ENCODE results near the gene B4GALT6. TPM values are rescaled to one million over a fixed set of nuclear protein-coding genes. Genes with fewer than 3 reads are reported as not detected.

B4GALT6 gene
- polyA plus RNA-seq, 1 donor (not counting 4 experiments of a cell fraction or from before 2014, with no cell fraction given): 7.1 TPM

DNA sequence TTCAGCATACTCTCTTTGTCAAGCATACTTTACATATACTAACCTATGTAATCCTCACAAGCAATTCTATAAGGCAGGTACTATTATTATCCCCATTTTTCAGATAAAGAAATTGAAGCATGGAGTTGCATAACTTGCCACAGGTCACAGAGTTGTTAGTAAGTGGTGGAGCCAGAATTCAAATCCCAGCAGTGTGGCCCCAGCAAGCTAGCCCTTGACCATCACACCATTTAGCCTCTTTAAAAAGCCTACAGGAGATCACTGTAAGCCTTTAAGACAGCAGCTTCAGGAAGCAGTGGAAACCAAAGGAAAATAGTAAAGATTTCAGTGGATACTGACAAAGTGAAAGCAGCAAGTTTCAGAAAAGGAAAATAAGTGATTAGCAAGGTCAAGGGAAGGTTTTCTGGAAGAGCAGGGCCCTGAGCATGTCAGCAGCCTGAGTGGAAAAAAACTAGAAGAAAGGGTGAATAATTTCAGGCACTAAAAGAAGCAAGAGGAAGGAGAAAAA lies 11.7 kb downstream of the B4GALT6 start:
- H3K27ac ChIP-seq (ENCODE audit: control insufficient read depth, insufficient read depth, low read length): no peak overlapping the region
- no peaks in the 10 kb centered on the region for H3K36me3 ChIP-seq (ENCODE audit: control insufficient read depth in 2 of 2, extremely low read depth in 1 of 2, insufficient read depth in 2 of 2, low read length in 2 of 2)
- no peak for FAIRE-seq
- no peaks in the 10 kb centered on the region for H3K9me1 ChIP-seq (ENCODE audit: control insufficient read depth, extremely low read depth, insufficient read depth, low read length)
- no peak overlapping the region for H3K9ac ChIP-seq (ENCODE audit: control insufficient read depth, extremely low read depth, insufficient read depth, low read length)
- TF ChIP-seq EZH2 (IDR thresholded peaks at IDR 0.05; ENCODE audit: low read length): no peak
- TF ChIP-seq, protein P1, sequence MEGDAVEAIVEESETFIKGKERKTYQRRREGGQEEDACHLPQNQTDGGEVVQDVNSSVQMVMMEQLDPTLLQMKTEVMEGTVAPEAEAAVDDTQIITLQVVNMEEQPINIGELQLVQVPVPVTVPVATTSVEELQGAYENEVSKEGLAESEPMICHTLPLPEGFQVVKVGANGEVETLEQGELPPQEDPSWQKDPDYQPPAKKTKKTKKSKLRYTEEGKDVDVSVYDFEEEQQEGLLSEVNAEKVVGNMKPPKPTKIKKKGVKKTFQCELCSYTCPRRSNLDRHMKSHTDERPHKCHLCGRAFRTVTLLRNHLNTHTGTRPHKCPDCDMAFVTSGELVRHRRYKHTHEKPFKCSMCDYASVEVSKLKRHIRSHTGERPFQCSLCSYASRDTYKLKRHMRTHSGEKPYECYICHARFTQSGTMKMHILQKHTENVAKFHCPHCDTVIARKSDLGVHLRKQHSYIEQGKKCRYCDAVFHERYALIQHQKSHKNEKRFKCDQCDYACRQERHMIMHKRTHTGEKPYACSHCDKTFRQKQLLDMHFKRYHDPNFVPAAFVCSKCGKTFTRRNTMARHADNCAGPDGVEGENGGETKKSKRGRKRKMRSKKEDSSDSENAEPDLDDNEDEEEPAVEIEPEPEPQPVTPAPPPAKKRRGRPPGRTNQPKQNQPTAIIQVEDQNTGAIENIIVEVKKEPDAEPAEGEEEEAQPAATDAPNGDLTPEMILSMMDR (optimal IDR thresholded peaks at IDR 0.05 in 1 of 3, IDR thresholded peaks at IDR 0.05 in 1 of 3, conservative IDR thresholded peaks at IDR 0.05 in 1 of 3; ENCODE audit: extremely low read depth in 1 of 3, insufficient read depth in 2 of 3, low read length in 3 of 3): no peak
- H3K4me1 ChIP-seq (ENCODE audit: control insufficient read depth, extremely low read depth, insufficient read depth, low read length): no peaks in the 10 kb centered on the region
- no peak overlapping the region for H3K4me3 ChIP-seq (ENCODE audit: control insufficient read depth in 2 of 3, extremely low read depth in 1 of 3, insufficient read depth in 2 of 3, low read depth in 1 of 3, low read length in 3 of 3)
- no peaks in the 10 kb centered on the region for H3K9me3 ChIP-seq (ENCODE audit: control insufficient read depth, low read depth, low read length)
- H4K20me1 ChIP-seq (ENCODE audit: control insufficient read depth, extremely low read depth, insufficient read depth, low read length): no peaks in the 10 kb centered on the region
- no peak for DNase-seq (ENCODE audit: low read depth, low spot score)
- H2AFZ ChIP-seq (ENCODE audit: control insufficient read depth, low read length): no peak overlapping the region
- no peaks in the 10 kb centered on the region for H3K27me3 ChIP-seq (ENCODE audit: control insufficient read depth, extremely low read depth, insufficient read depth, low read length)
- peaks cover 4% of the 10 kb centered on the region for H3K79me2 ChIP-seq (ENCODE audit: control insufficient read depth, insufficient read depth, low read length)
- H3K4me2 ChIP-seq (ENCODE audit: control insufficient read depth, extremely low read depth, insufficient read depth, low read depth, low read length): peak overlapping the region; percentile 1
- dilution Hi-C loops (cut with MboI; ENCODE audit: extremely low pct_ligation_motif_present, low sequenced_read_pairs): no loop called here

DNA sequence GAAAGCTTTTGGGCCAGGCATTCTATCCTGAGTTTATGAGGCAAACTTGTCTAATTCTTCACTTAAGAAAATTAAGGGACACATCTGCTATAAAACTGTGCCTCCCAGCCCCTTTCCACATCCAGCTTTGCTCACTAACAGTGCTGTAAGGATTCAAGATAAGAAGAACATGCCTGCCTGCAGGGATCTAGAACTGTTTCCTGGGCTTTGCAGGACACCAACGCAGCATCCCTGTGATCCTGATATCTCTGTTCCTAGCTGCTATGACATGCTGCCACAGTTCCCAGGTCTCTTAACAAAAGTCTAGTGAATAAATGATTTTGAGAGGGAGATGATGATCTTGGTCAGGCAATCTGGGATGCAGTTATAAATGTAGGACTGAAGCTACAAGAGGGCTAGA lies 12.4 kb downstream of the B4GALT6 start:
- Histone ChIP-seq H3K9me1 (ENCODE audit: control insufficient read depth, extremely low read depth, insufficient read depth, low read length) (no peaks in the 10 kb centered on the region), H3K27ac (ENCODE audit: control insufficient read depth, insufficient read depth, low read length) (no peak overlapping the region), H3K9ac (ENCODE audit: control insufficient read depth, extremely low read depth, insufficient read depth, low read length) (no peak overlapping the region), H3K4me1 (ENCODE audit: control insufficient read depth, extremely low read depth, insufficient read depth, low read length) (no peaks in the 10 kb centered on the region), H3K4me3 (ENCODE audit: control insufficient read depth in 2 of 3, extremely low read depth in 1 of 3, insufficient read depth in 2 of 3, low read depth in 1 of 3, low read length in 3 of 3) (no peak overlapping the region), H3K36me3 (ENCODE audit: control insufficient read depth in 2 of 2, extremely low read depth in 1 of 2, insufficient read depth in 2 of 2, low read length in 2 of 2) (no peaks in the 10 kb centered on the region), H3K9me3 (ENCODE audit: control insufficient read depth, low read depth, low read length) (no peaks in the 10 kb centered on the region), H4K20me1 (ENCODE audit: control insufficient read depth, extremely low read depth, insufficient read depth, low read length) (no peaks in the 10 kb centered on the region), H3K79me2 (ENCODE audit: control insufficient read depth, insufficient read depth, low read length) (no peaks in the 10 kb centered on the region), H3K27me3 (ENCODE audit: control insufficient read depth, extremely low read depth, insufficient read depth, low read length) (no peaks in the 10 kb centered on the region), H3K4me2 (ENCODE audit: control insufficient read depth, extremely low read depth, insufficient read depth, low read depth, low read length) (no peak overlapping the region), H2AFZ (ENCODE audit: control insufficient read depth, low read length) (no peak overlapping the region)
- no peak for FAIRE-seq
- DNase-seq (ENCODE audit: low read depth, low spot score): no peak
- dilution Hi-C loops (cut with MboI; ENCODE audit: extremely low pct_ligation_motif_present, low sequenced_read_pairs): no loop called here
- TF ChIP-seq, protein P1 (optimal IDR thresholded peaks at IDR 0.05 in 1 of 3, IDR thresholded peaks at IDR 0.05 in 1 of 3, conservative IDR thresholded peaks at IDR 0.05 in 1 of 3; ENCODE audit: extremely low read depth in 1 of 3, insufficient read depth in 2 of 3, low read length in 3 of 3): no peak
- TF ChIP-seq EZH2 (IDR thresholded peaks at IDR 0.05; ENCODE audit: low read length): no peak

Data from keratinocyte (primary cell).